Measurements from ENCODE around the gene AGPS.

The AGPS gene

GRCh38 chr2:177395351-177396065, 2.9 kb downstream of the AGPS start:
- intact Hi-C loops (cut with micrococcal nuclease): loop anchor here (10.0 kb wide), 1 partner anchor 141 kb away; no protein-coding TSS in a partner anchor
- H3K4me1 Mint-ChIP-seq (ENCODE audit: low read depth): peaks cover 75% of the 10 kb centered on the region
- H3K9me3 Mint-ChIP-seq: no peaks in the 10 kb centered on the region
- no peaks in the 10 kb centered on the region for H3K27me3 Mint-ChIP-seq
- H3K4me3 Mint-ChIP-seq: no peak overlapping the region
- H3K36me3 Mint-ChIP-seq (ENCODE audit: low read depth): peaks cover 30% of the 10 kb centered on the region
- H3K27ac Mint-ChIP-seq: no peak overlapping the region

GRCh38 chr2:177396703-177397460, 4.3 kb downstream of the AGPS start:
- peaks cover 74% of the 10 kb centered on the region for H3K4me1 Mint-ChIP-seq (ENCODE audit: low read depth)
- H3K4me3 Mint-ChIP-seq: no peak overlapping the region
- H3K36me3 Mint-ChIP-seq (ENCODE audit: low read depth): peaks cover 30% of the 10 kb centered on the region
- no peaks in the 10 kb centered on the region for H3K27me3 Mint-ChIP-seq
- H3K27ac Mint-ChIP-seq: peak overlapping the region; percentile 65
- intact Hi-C loops (cut with micrococcal nuclease): loop anchor here (10.0 kb wide), 1 partner anchor 142 kb away; no protein-coding TSS in a partner anchor
- no peaks in the 10 kb centered on the region for H3K9me3 Mint-ChIP-seq

- H3K27me3 Mint-ChIP-seq: no peaks in the 10 kb centered on the region
- H3K27ac Mint-ChIP-seq: peak overlapping the region; percentile 65
- no peak overlapping the region for H3K4me3 Mint-ChIP-seq
- H3K36me3 Mint-ChIP-seq (ENCODE audit: low read depth): peaks cover 25% of the 10 kb centered on the region
- peaks cover 78% of the 10 kb centered on the region for H3K4me1 Mint-ChIP-seq (ENCODE audit: low read depth)
- H3K9me3 Mint-ChIP-seq: no peaks in the 10 kb centered on the region
- intact Hi-C loops (cut with micrococcal nuclease): loop anchor here (10.0 kb wide), 1 partner anchor 143 kb away; no protein-coding TSS in a partner anchor
Observed at GRCh38 chr2:177397481-177398289, 5.1 kb downstream of the AGPS start.

- Mint-ChIP-seq H3K36me3 (ENCODE audit: low read depth) (peaks cover 19% of the 10 kb centered on the region), H3K4me3 (no peak overlapping the region), H3K9me3 (no peaks in the 10 kb centered on the region), H3K27me3 (no peaks in the 10 kb centered on the region), H3K27ac (no peak overlapping the region), H3K4me1 (ENCODE audit: low read depth) (peaks cover 78% of the 10 kb centered on the region)
- intact Hi-C loops (cut with micrococcal nuclease): loop anchor here (10.0 kb wide), 1 partner anchor 143 kb away; no protein-coding TSS in a partner anchor
Observed at GRCh38 chr2:177398290-177398683, 5.7 kb downstream of the AGPS start.

GRCh38 chr2:177398791-177399190, 6.2 kb downstream of the AGPS start:
- intact Hi-C loops (cut with micrococcal nuclease): loop anchor here (10.0 kb wide), 1 partner anchor 144 kb away; no protein-coding TSS in a partner anchor
- Mint-ChIP-seq H3K4me3 (no peak overlapping the region), H3K4me1 (ENCODE audit: low read depth) (peaks cover 77% of the 10 kb centered on the region), H3K9me3 (no peaks in the 10 kb centered on the region), H3K27ac (no peak overlapping the region), H3K36me3 (ENCODE audit: low read depth) (peaks cover 18% of the 10 kb centered on the region), H3K27me3 (no peaks in the 10 kb centered on the region)

GRCh38 chr2:177399376-177399775, 6.8 kb downstream of the AGPS start:
- H3K27me3 Mint-ChIP-seq: no peaks in the 10 kb centered on the region
- peaks cover 18% of the 10 kb centered on the region for H3K36me3 Mint-ChIP-seq (ENCODE audit: low read depth)
- H3K9me3 Mint-ChIP-seq: no peaks in the 10 kb centered on the region
- intact Hi-C loops (cut with micrococcal nuclease): loop anchor here (10.0 kb wide), 1 partner anchor 145 kb away; no protein-coding TSS in a partner anchor
- peaks cover 77% of the 10 kb centered on the region for H3K4me1 Mint-ChIP-seq (ENCODE audit: low read depth)
- no peak overlapping the region for H3K4me3 Mint-ChIP-seq
- H3K27ac Mint-ChIP-seq: no peak overlapping the region

GRCh38 chr2:177400337-177400923, 7.9 kb downstream of the AGPS start:
- Mint-ChIP-seq H3K36me3 (ENCODE audit: low read depth) (peaks cover 18% of the 10 kb centered on the region), H3K9me3 (no peaks in the 10 kb centered on the region), H3K4me1 (ENCODE audit: low read depth) (peaks cover 70% of the 10 kb centered on the region), H3K27me3 (no peaks in the 10 kb centered on the region), H3K4me3 (no peak overlapping the region), H3K27ac (no peak overlapping the region)
- intact Hi-C loops (cut with micrococcal nuclease): no loop called here

- Mint-ChIP-seq H3K4me1 (ENCODE audit: low read depth) (peaks cover 69% of the 10 kb centered on the region), H3K27ac (no peak overlapping the region), H3K4me3 (no peak overlapping the region), H3K36me3 (ENCODE audit: low read depth) (peaks cover 7% of the 10 kb centered on the region), H3K27me3 (no peaks in the 10 kb centered on the region), H3K9me3 (no peaks in the 10 kb centered on the region)
- intact Hi-C loops (cut with micrococcal nuclease): no loop called here
Observed at GRCh38 chr2:177402096-177402495, 9.5 kb downstream of the AGPS start.

- no peaks in the 10 kb centered on the region for H3K36me3 Mint-ChIP-seq (ENCODE audit: low read depth)
- no peak overlapping the region for H3K27ac Mint-ChIP-seq
- no peak overlapping the region for H3K4me3 Mint-ChIP-seq
- peaks cover 65% of the 10 kb centered on the region for H3K4me1 Mint-ChIP-seq (ENCODE audit: low read depth)
- no peaks in the 10 kb centered on the region for H3K27me3 Mint-ChIP-seq
- no peaks in the 10 kb centered on the region for H3K9me3 Mint-ChIP-seq
- intact Hi-C loops (cut with micrococcal nuclease): no loop called here
Observed at GRCh38 chr2:177403838-177404237, 11.3 kb downstream of the AGPS start.

GRCh38 chr2:177404243-177404642, 11.7 kb downstream of the AGPS start:
- H3K9me3 Mint-ChIP-seq: no peaks in the 10 kb centered on the region
- H3K27ac Mint-ChIP-seq: no peak overlapping the region
- H3K27me3 Mint-ChIP-seq: no peaks in the 10 kb centered on the region
- H3K4me3 Mint-ChIP-seq: no peak overlapping the region
- intact Hi-C loops (cut with micrococcal nuclease): no loop called here
- no peaks in the 10 kb centered on the region for H3K36me3 Mint-ChIP-seq (ENCODE audit: low read depth)
- peaks cover 60% of the 10 kb centered on the region for H3K4me1 Mint-ChIP-seq (ENCODE audit: low read depth)

GRCh38 chr2:177405029-177405692, 12.6 kb downstream of the AGPS start:
- no peaks in the 10 kb centered on the region for H3K27me3 Mint-ChIP-seq
- H3K36me3 Mint-ChIP-seq (ENCODE audit: low read depth): no peaks in the 10 kb centered on the region
- H3K27ac Mint-ChIP-seq: no peak overlapping the region
- H3K9me3 Mint-ChIP-seq: no peaks in the 10 kb centered on the region
- intact Hi-C loops (cut with micrococcal nuclease): no loop called here
- H3K4me1 Mint-ChIP-seq (ENCODE audit: low read depth): peaks cover 56% of the 10 kb centered on the region
- no peak overlapping the region for H3K4me3 Mint-ChIP-seq

- intact Hi-C loops (cut with micrococcal nuclease): no loop called here
- Mint-ChIP-seq H3K4me1 (ENCODE audit: low read depth) (peaks cover 58% of the 10 kb centered on the region), H3K9me3 (no peaks in the 10 kb centered on the region), H3K4me3 (no peak overlapping the region), H3K36me3 (ENCODE audit: low read depth) (no peaks in the 10 kb centered on the region), H3K27ac (no peak overlapping the region), H3K27me3 (no peaks in the 10 kb centered on the region)
Observed at GRCh38 chr2:177406182-177406581, 13.6 kb downstream of the AGPS start.

GRCh38 chr2:177407031-177407430, 14.5 kb downstream of the AGPS start:
- no peaks in the 10 kb centered on the region for H3K36me3 Mint-ChIP-seq (ENCODE audit: low read depth)
- H3K27me3 Mint-ChIP-seq: no peaks in the 10 kb centered on the region
- H3K4me1 Mint-ChIP-seq (ENCODE audit: low read depth): peaks cover 59% of the 10 kb centered on the region
- no peaks in the 10 kb centered on the region for H3K9me3 Mint-ChIP-seq
- H3K4me3 Mint-ChIP-seq: no peak overlapping the region
- intact Hi-C loops (cut with micrococcal nuclease): no loop called here
- no peak overlapping the region for H3K27ac Mint-ChIP-seq
